LoVo (cell line): ENCODE data around the gene ZNF407.
A peak's percentile ranks its signal among the peaks of the same experiment; 100 is the strongest.

Experiments used
- DNase-seq: peaks from one replicate; pipeline ENCODE4 v3.0.0-alpha.2; 2016; ENCODE audit warnings: low spot score

ZNF407 gene

DNA sequence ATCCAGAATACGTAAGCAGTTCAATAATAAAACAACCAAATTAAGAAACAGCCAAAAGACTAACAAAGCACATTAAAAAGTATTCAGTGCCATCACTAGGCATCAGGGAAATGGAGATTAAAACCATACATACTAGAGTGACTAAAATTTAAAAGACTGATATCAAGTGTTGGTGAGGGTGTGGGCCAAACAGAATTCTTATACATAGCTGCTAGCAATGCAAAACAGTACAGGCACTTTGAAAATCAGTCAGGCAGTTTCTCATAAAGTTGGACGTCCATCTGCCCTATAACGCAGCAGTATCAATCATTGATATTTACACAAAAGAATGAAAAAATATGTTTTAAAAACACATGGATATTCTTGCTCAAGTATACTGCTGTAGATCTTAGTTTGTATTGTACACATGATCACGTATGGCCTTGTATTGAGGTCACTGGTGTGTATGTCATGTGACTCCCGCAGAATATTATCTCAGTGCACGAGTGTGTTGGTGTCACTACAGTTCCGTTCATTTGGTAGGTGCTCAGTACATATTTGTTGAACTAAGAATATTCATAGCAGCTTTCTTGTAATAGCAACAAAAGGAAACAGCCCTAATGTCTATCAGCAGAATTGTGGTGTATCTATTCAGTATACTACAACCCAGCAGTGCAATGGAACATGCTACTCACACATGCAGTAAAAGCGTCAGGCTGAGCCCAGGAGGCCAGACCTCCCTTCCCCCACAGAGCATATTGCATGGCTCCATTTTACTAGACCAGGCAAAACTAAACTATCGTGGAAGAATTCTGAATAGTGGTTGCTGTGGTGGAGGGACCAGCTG, 28.6 kb downstream of the ZNF407 start:
- DNase-seq, result no peak

DNA sequence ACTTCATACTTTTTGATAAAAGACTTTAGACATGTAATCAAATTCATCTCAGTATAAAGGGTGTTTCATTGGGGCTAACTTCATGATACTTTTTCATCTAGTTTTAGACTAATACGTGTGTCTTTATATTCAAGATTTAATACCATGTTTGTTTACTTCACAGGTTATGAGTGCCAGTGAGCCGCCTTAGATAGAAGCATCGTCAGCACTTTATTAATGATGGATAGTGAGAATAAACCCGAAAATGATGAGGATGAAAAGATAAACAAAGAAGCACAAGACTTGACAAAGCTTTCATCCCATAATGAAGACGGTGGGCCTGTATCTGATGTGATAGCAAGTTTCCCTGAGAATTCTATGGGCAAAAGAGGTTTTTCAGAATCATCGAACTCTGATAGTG, 33.1 kb downstream of the ZNF407 start:
- DNase-seq, result no peak

DNA sequence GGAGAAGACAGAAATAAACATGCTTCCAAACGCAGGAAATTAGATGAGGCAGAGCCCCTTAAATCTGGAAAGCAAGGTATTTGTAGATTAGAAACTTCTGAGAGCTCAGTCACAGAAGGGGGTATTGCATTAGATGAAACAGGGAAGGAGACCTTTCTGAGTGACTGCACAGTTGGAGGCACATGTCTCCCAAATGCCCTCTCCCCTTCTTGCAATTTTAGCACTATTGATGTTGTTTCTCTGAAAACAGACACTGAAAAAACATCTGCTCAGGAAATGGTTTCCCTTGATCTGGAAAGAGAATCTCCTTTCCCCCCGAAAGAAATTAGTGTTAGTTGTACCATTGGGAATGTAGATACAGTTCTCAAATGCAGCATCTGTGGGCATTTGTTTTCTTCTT, 33.5 kb downstream of the ZNF407 start:
- DNase-seq, result no peak

DNA sequence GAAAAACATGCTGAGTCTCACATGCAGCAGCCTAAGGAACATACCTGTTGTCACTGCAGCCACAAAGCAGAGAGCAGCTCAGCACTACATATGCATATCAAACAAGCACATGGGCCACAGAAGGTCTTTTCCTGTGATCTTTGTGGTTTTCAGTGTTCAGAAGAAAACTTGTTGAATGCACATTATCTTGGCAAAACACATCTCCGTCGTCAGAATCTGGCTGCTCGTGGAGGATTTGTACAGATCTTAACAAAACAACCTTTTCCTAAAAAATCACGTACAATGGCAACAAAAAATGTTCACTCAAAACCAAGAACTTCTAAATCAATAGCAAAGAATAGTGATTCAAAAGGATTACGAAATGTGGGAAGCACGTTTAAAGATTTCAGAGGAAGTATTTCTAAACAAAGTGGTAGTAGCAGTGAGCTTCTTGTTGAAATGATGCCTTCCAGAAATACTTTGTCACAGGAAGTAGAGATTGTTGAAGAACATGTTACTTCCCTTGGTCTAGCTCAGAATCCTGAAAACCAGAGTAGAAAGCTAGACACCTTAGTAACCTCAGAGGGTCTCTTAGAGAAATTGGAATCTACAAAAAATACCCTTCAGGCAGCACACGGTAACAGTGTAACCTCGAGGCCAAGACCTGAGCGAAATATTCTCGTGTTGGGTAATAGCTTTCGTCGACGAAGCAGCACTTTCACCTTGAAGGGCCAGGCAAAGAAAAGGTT, 34.1 kb downstream of the ZNF407 start:
- no peak for DNase-seq

DNA sequence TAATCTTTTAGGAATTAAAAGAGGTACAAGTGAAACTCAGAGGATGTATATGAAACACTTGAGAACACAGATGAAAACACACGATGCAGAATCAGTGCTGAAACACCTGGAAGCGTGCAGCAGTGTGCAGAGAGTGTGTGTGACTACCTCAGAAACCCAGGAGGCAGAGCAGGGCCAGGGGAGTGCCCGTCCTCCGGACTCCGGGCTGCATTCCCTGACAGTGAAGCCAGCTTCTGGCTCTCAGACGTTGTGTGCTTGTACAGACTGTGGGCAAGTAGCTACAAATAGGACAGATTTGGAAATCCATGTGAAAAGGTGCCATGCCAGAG, 34.6 kb downstream of the ZNF407 start:
- no peak for DNase-seq

DNA sequence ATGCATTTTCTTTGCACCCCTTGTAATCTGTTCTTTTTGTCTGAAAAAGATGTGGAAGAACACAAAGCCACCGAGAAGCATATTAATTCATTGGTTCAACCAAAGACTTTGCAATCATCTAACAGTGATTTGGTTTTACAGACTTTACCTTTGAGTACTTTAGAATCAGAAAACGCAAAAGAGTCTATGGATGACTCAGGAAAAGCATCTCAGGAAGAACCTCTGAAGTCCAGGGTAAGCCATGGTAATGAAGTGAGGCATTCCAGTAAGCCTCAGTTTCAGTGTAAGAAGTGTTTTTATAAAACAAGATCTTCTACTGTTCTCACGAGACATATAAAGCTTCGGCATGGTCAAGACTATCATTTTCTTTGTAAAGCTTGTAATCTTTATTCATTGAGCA, 35.2 kb downstream of the ZNF407 start:
- DNase-seq, result no peak

DNA sequence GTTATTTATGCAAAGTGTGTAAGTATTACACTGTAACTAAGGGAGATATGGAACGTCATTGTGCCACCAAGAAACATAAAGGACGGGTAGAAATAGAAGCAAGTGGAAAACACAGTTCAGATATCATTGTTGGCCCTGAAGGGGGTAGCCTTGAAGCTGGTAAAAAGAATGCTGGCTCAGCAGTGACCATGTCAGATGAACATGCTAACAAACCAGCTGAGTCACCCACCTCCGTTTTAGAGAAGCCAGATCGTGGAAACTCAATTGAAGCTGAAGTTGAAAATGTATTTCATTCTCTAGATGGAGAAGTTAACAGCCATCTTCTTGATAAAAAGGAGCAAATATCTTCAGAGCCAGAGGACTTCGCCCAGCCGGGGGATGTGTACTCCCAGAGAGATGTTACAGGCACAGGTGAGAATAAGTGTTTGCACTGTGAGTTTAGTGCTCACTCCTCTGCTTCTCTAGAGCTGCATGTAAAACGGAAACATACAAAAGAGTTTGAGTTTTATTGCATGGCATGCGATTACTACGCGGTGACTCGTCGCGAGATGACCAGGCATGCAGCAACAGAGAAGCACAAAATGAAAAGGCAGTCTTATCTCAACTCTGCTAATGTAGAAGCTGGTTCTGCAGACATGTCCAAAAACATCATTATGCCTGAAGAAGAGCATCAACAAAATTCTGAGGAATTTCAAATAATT, 36.1 kb downstream of the ZNF407 start:
- DNase-seq, result no peak

DNA sequence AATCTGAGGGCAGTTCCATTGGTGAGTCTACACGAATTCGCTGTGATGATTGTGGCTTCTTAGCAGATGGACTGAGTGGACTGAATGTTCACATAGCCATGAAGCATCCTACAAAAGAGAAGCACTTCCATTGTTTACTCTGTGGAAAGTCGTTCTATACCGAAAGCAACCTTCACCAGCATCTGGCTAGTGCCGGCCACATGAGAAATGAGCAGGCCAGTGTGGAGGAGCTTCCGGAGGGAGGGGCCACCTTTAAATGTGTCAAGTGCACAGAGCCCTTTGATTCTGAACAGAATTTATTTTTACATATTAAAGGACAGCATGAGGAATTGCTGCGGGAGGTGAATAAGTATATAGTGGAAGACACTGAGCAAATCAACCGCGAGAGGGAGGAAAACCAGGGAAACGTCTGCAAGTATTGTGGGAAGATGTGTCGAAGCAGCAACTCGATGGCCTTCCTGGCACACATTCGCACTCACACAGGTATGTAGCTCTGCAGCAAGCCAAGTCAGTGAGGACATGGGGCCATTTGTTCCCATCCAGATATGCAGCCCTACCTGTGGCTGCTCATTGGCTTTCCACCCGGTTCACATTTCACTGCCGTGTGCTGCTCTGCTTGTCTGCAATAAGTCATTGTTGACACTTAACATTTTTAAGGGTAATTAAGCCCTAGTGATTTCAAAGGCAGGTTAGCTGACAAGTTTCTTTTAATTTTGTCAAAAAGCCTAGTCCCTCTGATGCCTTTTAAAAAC, 37.7 kb downstream of the ZNF407 start:
- no peak for DNase-seq

DNA sequence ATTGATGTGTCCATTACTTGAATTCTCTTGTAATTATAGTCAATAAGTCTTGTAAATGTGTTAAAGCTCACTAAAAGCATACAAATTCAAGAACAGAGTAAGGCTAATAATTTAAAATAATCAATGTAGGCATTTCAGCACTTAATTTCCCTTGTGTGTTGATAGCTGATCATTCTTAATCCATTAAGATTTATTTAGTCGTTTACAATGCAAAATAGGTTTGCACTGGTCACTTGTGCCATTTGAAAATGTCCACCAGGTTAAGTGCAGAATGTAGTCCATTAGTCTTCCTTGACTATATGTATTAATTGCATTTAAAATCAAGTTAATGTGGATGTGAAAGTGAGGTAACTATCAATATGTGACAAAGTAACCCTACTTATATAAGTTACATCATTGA, 39.4 kb downstream of the ZNF407 start:
- DNase-seq, result no peak

DNA sequence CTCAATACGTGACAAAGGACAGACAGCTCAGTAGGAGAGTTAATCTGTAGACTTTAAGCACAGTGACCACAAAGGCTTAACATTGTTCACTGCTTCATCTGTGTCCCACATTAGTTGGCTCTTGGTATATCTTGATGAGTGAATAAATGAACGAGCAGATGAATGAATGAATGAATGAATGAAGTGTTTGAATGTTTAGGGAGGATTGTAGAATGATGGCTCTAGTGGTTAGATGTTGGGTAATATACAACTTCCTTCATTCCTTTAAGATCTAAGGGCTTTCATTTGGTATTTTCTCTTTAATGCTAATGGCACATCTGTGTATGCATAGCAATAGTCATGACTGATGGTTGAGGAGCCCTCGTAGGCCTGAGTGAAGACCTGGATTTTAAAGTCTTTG, 40.5 kb downstream of the ZNF407 start:
- no peak for DNase-seq

DNA sequence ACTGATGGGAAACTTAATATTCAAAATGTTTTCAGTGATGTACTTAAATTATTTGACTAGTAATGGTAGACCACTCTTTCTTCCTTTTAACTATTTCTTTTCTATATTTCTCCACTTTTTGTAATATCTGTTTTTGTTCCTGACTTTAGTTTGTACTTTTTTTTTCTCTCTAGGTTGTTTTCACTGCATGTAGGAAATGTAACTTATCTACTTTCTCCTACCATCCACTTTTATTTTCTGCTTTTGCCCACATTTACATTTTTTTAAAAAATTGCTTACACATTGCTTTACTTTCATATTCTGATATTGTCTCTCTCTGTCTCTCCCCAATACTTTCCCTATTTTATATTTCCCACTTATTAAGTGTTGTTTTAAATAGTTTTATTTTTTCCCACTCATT, 47.0 kb downstream of the ZNF407 start:
- DNase-seq, result no peak

DNA sequence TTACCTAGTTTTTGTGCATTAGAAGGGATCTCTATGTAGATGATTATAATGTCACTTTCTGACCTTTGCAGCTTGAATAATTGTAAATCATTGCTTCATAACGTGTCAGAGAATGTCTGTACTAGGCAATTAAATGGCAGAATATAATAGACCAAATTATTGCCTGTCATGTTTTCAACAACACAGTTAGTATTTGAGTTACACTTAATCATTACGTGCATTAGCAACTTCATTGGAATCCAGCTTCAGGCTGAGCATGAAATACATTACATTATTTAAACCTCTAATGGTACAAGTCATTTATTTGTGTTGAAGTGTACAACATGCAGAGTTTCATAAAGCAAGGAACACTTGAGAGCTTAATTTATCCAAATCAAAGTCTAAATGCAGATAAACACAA, 48.0 kb downstream of the ZNF407 start:
- no peak for DNase-seq

DNA sequence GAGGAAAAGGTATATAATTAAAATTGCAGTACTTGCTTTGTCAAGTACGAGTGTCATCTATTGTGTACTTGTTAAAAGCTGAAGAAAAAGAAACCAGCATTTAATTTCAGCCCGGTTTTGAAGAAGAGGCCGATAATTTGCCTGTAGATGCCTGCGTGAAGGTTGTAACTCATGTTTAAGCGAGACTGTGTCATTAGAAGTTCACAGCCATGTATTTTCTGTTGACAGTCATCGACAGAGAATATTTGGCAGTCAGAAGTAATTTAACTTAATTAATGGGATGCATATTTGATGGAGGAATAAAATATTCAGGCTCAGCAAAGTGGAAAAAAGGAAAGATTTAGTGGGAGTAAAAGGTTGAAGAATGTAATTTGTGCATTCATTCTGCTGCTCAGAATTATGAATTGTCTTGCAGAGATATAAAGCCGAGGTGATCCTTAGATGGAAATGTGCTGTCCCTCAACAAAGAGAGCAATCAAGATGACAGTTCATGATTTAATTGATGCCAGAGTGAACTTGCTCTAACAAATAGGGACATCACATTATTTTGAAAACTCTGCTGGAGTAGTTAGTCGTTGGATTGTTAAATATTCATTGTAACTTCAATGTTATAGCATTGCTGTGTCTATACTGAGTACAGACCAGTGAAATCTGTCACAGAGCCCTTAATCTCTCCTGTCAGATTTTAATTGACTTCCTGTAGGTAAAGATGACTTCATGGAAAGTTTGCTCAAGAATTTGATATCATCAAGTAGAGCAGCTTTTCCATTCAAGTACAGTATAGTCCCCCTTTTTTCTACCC, 53.9 kb downstream of the ZNF407 start:
- DNase-seq, result no peak

DNA sequence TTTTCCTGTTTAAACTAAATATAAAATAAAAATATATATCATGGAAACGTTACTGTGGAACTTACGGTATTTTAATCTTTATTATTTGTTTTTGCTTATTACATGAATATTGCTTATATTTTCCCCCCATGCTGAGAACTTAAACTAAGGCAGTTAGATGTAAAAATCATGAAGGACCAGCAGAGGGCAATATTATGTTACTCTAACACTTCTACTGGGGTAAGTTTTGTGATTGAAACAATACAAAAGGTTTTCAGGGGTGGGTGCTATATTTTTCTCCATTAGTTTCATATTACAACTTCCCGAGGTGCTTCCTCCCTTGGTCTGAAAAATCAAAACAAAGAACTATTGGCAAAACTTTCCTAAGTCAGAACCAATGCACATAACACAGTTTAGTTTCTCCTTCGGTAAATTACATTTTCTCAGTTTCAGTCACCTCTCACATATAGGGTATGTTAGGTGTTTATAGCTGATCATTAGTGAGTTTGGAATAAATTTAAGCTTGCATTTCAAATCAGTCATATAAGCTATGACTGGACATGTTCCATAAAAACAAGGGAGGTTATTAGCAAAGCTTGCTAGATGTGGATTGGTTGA, 54.8 kb downstream of the ZNF407 start:
- DNase-seq, result peak; percentile 19

DNA sequence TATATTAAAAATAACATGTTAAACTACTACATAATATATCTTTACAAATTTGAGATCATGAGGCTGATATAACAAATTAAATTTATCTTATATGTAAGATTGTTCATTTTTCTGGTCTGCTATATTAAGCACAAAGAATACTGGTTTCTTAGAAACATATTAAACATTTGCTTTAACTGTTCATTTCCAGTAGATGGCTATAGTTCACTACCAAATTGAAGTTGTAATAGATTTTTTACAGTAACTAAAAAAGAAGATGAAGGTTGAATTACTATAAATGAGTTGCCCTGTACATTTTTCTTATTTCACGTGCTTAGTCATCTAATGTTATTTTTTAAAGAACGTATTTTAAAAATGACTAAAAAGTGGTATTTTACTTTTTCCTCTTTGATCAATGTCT, 57.0 kb downstream of the ZNF407 start:
- DNase-seq, result no peak

DNA sequence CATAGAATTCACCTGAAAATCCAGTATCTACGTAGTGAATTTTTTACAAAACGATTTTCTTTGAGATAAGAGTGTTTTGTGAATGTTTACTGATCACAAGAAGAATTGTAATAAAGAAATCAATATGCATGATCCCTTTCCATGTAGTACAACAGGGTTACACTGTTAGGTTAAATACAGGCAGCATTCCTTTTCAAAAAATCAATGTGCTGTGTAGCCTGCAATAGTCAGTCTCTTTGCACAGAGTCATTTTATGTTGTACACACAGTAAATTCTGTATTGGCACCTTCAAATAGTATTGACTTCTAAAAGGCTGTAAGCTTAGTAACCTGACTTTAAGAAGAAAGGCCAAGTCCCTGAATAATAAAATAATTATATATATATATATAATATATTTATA, 63.3 kb downstream of the ZNF407 start:
- no peak for DNase-seq

DNA sequence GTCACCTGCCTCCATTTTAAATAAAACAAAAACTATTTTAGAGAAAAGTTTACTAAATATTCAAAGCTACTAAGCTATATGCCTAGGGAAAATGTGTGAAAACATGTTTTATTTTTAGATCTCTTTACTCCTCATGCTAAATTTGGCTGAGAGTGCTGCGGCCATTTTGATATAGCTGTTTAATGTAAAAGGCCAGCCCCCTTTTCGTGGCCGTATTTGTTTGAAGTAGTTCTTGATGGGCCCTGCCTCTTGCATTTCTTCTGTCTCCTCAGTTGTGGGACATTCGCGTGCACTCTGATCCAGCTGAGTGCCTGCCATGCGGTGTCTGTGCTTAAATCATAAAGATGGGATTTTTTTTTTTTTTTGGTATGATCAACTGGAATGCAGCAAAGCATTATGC, 64.0 kb downstream of the ZNF407 start:
- DNase-seq, result no peak

DNA sequence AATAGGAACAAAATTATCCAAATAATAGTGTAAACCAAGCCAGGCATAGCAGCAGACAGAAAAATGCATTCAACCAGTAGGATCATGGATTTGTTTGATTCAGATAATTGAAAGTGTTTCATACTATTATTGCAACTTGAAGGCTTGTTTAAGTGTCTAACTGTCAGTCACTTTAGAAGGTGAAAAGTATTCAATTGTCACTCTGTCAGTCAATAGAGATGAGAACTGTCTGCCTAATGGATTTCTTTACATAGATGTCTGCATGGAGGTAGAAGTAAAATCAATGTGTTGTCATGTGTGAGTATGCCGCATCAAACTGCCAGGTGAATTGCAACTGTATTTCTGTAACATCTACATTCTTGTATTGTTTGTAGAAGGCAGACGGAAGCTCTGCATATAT, 65.0 kb downstream of the ZNF407 start:
- no peak for DNase-seq

DNA sequence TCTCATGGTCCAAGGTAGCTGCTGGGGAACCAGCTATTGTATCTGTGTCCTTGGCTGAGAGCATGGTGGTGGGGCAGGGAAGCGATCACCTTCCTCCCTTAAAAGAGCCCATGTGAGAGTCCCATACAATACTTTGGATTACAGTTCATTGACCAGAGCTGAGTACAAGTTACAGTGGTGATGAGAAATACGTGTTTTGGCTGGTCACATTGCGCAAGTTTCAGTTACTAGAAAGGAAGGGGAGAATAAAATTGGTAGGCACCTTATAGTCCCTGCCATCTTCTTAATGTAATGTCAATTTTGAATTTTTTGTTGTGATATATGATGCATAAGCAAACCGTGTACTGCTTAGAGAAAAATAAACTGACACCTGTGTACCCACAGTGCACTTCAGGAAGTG, 67.7 kb downstream of the ZNF407 start:
- DNase-seq, result no peak

DNA sequence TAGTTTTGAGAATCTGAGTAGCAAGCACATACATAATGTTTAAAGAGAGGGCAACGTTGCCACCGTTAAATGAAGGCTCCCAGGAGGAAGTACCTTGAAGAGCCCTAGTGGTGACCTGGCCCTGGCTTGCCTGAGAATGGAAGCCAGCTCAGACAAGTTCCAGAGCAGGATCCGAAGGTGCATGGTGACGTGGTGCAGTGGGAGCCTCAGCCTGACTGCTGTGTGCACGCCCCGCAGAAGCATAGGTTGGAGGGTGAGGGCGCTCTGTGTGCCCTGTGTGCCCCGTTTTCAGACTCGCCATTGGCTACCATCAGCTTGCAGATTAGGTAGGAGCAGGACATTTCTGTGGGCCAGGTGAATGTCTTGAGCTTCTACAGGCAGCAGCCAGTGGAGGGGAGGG, 68.2 kb downstream of the ZNF407 start:
- DNase-seq, result no peak

DNA sequence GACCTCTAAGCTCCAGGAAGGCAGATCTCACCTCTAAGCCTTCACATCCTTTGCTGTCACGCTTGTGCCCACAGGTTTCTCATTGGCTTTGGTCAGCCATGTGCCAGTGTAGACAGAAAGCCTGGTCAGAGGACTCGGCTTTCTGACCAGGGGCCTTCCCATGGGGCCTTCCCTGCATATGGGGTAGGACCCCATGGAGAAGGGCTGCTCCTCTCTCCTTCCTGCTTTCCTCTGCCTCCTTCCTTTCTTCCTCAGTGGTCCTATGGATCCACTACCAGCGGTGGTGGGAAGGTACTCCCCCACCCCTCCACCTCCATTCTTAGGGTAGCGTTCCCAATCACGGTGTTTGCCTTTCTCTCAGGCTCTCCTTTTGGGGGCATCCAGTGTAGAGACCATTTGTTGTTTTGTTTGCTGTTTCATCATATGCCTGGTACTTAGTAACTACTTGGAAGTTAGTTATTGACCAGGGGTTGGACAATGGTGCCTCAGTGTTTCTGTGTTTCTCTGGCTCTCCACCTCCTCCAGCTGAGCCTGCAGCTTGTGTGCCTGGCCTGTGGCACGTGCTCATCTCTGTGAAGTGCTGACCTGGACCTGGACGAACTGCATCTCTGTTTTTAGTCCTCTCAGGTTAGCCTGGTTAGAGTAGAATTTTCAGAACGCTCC, 71.6 kb downstream of the ZNF407 start:
- DNase-seq, result no peak
